Measurements from ENCODE around the gene TBL2.

Gene TBL2

DNA sequence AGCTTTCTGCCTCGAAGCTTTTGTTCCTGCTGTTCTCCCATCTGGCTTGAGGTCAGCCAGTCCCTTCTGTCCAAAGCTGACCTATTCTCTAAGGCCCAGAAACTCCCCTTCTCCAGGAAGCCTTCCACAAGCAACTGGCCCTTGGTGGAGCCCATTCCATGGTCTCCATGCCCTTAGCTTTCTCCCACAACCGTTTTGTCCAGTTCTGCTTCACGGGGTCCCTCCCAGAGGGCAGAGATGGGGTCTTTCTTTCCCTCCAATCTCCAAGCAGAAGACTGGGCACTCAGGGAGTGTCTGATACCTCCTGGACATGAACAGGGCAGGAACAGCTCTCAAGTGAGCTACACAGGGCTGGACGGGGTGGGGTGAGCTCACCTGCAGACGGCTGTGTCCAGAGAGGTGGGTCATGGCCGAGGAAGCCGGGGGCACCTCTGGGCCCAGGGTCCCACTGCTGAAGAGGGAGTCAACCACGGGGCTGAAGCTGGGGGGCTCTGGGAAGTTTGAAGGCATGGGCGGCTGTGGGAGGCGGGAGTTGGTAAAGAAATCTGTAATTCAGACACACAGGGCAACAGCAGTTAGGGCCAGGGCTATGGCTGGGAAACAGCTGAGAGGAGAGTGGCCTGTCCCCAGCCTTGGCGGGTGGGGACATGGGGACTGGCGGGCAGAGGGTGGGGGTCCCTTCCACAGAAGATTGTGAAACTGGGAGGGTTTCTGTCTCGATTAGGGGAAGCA lies 20.9 kb upstream of the TBL2 start:
- no peak for TF ChIP-seq TAF1 (IDR thresholded peaks at IDR 0.05; ENCODE audit: borderline replicate concordance, insufficient read depth, low read length)
- TF ChIP-seq POLR2AphosphoS5 (IDR thresholded peaks at IDR 0.05; ENCODE audit: low read depth, low read length), result no peak
- TF ChIP-seq SIN3A (IDR thresholded peaks at IDR 0.05; ENCODE audit: borderline replicate concordance, insufficient read depth, low read length), result no peak
- TF ChIP-seq, protein P1, sequence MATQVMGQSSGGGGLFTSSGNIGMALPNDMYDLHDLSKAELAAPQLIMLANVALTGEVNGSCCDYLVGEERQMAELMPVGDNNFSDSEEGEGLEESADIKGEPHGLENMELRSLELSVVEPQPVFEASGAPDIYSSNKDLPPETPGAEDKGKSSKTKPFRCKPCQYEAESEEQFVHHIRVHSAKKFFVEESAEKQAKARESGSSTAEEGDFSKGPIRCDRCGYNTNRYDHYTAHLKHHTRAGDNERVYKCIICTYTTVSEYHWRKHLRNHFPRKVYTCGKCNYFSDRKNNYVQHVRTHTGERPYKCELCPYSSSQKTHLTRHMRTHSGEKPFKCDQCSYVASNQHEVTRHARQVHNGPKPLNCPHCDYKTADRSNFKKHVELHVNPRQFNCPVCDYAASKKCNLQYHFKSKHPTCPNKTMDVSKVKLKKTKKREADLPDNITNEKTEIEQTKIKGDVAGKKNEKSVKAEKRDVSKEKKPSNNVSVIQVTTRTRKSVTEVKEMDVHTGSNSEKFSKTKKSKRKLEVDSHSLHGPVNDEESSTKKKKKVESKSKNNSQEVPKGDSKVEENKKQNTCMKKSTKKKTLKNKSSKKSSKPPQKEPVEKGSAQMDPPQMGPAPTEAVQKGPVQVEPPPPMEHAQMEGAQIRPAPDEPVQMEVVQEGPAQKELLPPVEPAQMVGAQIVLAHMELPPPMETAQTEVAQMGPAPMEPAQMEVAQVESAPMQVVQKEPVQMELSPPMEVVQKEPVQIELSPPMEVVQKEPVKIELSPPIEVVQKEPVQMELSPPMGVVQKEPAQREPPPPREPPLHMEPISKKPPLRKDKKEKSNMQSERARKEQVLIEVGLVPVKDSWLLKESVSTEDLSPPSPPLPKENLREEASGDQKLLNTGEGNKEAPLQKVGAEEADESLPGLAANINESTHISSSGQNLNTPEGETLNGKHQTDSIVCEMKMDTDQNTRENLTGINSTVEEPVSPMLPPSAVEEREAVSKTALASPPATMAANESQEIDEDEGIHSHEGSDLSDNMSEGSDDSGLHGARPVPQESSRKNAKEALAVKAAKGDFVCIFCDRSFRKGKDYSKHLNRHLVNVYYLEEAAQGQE (IDR thresholded peaks at IDR 0.05; ENCODE audit: insufficient read depth in 1 of 2, low read depth in 2 of 2, low read length in 2 of 2), result no peak
- no peak for TF ChIP-seq FOXP2 (optimal IDR thresholded peaks at IDR 0.05; ENCODE audit: borderline replicate concordance, extremely low read depth, extremely low read length, insufficient read depth)

GRCh38 chr7:73597978-73598782 lies 19.8 kb upstream of the TBL2 start:
- TF ChIP-seq SIN3A (IDR thresholded peaks at IDR 0.05; ENCODE audit: borderline replicate concordance, insufficient read depth, low read length) (no peak), TAF1 (IDR thresholded peaks at IDR 0.05; ENCODE audit: borderline replicate concordance, insufficient read depth, low read length) (no peak), FOXP2 (optimal IDR thresholded peaks at IDR 0.05; ENCODE audit: borderline replicate concordance, extremely low read depth, extremely low read length, insufficient read depth) (no peak)

DNA sequence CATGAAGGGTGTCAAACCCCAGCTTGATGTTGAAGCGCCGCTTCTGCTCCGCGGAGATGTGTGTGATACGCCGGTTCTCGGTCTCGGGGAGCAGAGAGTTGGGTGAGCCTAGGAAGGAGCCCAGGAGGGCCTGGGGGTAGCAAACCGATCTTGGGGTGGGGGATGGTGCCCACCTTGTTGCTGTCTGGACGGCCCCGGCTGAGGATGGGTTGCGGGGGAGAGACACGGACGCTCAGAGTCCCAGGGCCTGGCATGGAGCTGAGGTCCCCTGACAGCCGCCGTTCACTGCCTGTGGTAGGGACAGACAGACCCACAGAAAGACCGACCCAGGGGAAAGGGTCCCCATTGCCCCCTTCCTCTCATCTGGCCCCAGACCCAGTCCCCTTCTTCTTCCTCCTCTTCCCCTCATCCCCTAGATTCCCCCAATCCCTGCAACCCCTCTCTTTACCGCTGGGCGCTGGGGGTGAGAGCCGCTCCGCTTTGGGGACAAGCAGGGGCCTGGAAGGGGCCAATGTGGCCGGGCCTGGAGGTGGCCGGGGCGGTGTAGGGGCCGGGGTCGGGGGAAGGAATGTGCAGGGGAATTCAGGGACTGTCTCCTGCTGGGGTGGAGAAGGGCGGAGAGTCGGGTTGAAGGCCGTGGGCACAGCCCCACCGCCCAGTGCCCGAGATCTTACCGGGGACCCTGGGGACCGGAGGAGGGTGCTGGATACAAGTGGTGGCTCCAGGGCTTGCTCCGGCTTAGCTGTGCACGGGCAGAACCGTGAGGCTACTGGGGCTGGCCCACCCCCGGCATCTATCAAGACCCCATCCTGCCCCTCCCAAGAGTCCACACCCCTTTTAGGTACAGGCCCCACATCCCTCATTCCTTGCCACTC lies 18.0 kb upstream of the TBL2 start:
- no peak for TF ChIP-seq FOXP2 (optimal IDR thresholded peaks at IDR 0.05; ENCODE audit: borderline replicate concordance, extremely low read depth, extremely low read length, insufficient read depth)

- TF ChIP-seq SIN3A (IDR thresholded peaks at IDR 0.05; ENCODE audit: borderline replicate concordance, insufficient read depth, low read length) (no peak), FOXP2 (optimal IDR thresholded peaks at IDR 0.05; ENCODE audit: borderline replicate concordance, extremely low read depth, extremely low read length, insufficient read depth) (no peak), TAF1 (IDR thresholded peaks at IDR 0.05; ENCODE audit: borderline replicate concordance, insufficient read depth, low read length) (no peak), POLR2AphosphoS5 (IDR thresholded peaks at IDR 0.05; ENCODE audit: low read depth, low read length) (no peak)
- TF ChIP-seq, protein P1 (IDR thresholded peaks at IDR 0.05; ENCODE audit: insufficient read depth in 1 of 2, low read depth in 2 of 2, low read length in 2 of 2), result no peak
Observed at GRCh38 chr7:73595358-73595757, 17.0 kb upstream of the TBL2 start.

DNA sequence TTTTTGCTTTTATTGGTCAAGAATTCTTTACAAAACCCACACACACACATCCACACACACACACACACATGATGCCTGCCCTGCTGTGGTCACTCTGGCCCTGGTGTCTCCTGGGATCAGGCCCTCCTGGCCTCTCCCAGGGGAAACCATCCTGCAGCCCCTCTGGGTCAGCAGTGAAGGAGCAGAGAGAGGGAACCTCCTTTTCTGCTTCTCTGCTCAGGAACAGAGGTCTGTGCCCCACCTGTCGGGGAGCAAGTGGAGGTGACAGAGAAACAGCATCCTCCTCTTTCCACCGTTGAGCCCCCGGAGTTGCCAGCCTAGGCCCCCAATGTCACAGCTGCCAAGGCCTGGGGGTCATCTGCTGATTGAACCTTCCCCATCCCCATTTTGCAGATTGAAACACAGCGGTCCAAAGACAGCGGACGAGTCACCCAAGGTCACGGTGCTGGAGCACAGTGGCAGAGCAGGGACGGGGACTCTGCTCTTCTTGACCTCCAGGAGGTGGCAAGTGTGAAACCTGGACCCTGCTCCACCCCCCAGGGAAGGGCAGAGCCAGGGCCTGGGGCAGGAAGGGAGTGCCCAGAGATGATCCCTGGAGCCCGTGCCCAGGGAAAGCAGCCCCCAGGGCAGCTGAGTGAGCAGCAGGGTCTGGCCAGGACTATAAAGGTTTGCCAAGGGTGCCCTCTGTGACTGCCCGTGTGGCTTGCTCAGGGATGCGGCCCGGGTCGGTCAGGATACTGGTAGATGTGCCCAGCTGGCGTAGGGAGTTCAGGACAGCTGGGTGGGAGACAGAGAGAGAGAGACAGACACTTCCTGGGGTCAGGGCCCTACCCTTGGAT lies 15.0 kb upstream of the TBL2 start:
- TF ChIP-seq, protein P1 (IDR thresholded peaks at IDR 0.05; ENCODE audit: insufficient read depth in 1 of 2, low read depth in 2 of 2, low read length in 2 of 2), result no peak
- TF ChIP-seq POLR2AphosphoS5 (IDR thresholded peaks at IDR 0.05; ENCODE audit: low read depth, low read length) (no peak), FOXP2 (optimal IDR thresholded peaks at IDR 0.05; ENCODE audit: borderline replicate concordance, extremely low read depth, extremely low read length, insufficient read depth) (no peak), TAF1 (IDR thresholded peaks at IDR 0.05; ENCODE audit: borderline replicate concordance, insufficient read depth, low read length) (no peak), SIN3A (IDR thresholded peaks at IDR 0.05; ENCODE audit: borderline replicate concordance, insufficient read depth, low read length) (no peak)

Data from PFSK-1 (cell line).